ENCODE data around the gene STK17A. TPM values are rescaled to one million over a fixed set of nuclear protein-coding genes. Genes with fewer than 3 reads are reported as not detected.

STK17A gene
- total and polyA plus RNA-seq, 2 donors from 2014 or later = 12.8 to 15.5 TPM

- no peak overlapping the region for H3K27ac ChIP-seq (ENCODE audit: low read depth in 2 of 2, low read length in 2 of 2)
- no peaks in the 10 kb centered on the region for H3K27me3 ChIP-seq (ENCODE audit: control insufficient read depth, insufficient read depth, low read length)
- intact Hi-C loops (cut with DNase I) = no loop called here
- H3K9me3 ChIP-seq (ENCODE audit: control insufficient read depth in 2 of 3, insufficient read depth in 1 of 3, low read length in 3 of 3) = no peaks in the 10 kb centered on the region
- H3K36me3 ChIP-seq (ENCODE audit: control insufficient read depth in 2 of 3, insufficient read depth in 3 of 3, low read length in 3 of 3) = peaks cover 0 to 2% (median 0%) of the 10 kb centered on the region in 3 donors
- no peak overlapping the region for H3K9ac ChIP-seq (ENCODE audit: low read length in 3 of 3)
- no peak for TF ChIP-seq CTCF (IDR thresholded peaks at IDR 0.05; ENCODE audit: borderline replicate concordance, extremely low read depth, insufficient read depth)
- no peaks in the 10 kb centered on the region for H3K4me1 ChIP-seq (ENCODE audit: control insufficient read depth in 2 of 3, insufficient read depth in 2 of 3, low read depth in 1 of 3, low read length in 3 of 3)
- no peak overlapping the region for H3K4me3 ChIP-seq (ENCODE audit: low read length in 3 of 3)
- no peak for FAIRE-seq
- no peak for DNase-seq
Observed at GRCh38 chr7:43557831-43558495, 24.9 kb upstream of the STK17A start.

- H3K27ac ChIP-seq (ENCODE audit: low read depth in 2 of 2, low read length in 2 of 2) = no peak overlapping the region
- no peaks in the 10 kb centered on the region for H3K9me3 ChIP-seq (ENCODE audit: control insufficient read depth in 2 of 3, insufficient read depth in 1 of 3, low read length in 3 of 3)
- H3K27me3 ChIP-seq (ENCODE audit: control insufficient read depth, insufficient read depth, low read length) = no peaks in the 10 kb centered on the region
- peaks cover 0 to 2% (median 0%) of the 10 kb centered on the region in 3 donors for H3K36me3 ChIP-seq (ENCODE audit: control insufficient read depth in 2 of 3, insufficient read depth in 3 of 3, low read length in 3 of 3)
- no peaks in the 10 kb centered on the region for H3K4me1 ChIP-seq (ENCODE audit: control insufficient read depth in 2 of 3, insufficient read depth in 2 of 3, low read depth in 1 of 3, low read length in 3 of 3)
- H3K9ac ChIP-seq (ENCODE audit: low read length in 3 of 3) = no peak overlapping the region
- no peak for DNase-seq
- intact Hi-C loops (cut with DNase I) = no loop called here
- no peak for TF ChIP-seq CTCF (IDR thresholded peaks at IDR 0.05; ENCODE audit: borderline replicate concordance, extremely low read depth, insufficient read depth)
- H3K4me3 ChIP-seq (ENCODE audit: low read length in 3 of 3) = no peak overlapping the region
- FAIRE-seq = no peak
Observed at GRCh38 chr7:43559171-43559945, 23.6 kb upstream of the STK17A start.

GRCh38 chr7:43559946-43560335 is 23.0 kb upstream of the STK17A start:
- Histone ChIP-seq H3K27me3 (ENCODE audit: control insufficient read depth, insufficient read depth, low read length) (no peaks in the 10 kb centered on the region), H3K9ac (ENCODE audit: low read length in 3 of 3) (no peak overlapping the region), H3K9me3 (ENCODE audit: control insufficient read depth in 2 of 3, insufficient read depth in 1 of 3, low read length in 3 of 3) (no peaks in the 10 kb centered on the region), H3K36me3 (ENCODE audit: control insufficient read depth in 2 of 3, insufficient read depth in 3 of 3, low read length in 3 of 3) (peaks cover 0 to 2% (median 0%) of the 10 kb centered on the region in 3 donors), H3K27ac (ENCODE audit: low read depth in 2 of 2, low read length in 2 of 2) (no peak overlapping the region), H3K4me1 (ENCODE audit: control insufficient read depth in 2 of 3, insufficient read depth in 2 of 3, low read depth in 1 of 3, low read length in 3 of 3) (no peaks in the 10 kb centered on the region), H3K4me3 (ENCODE audit: low read length in 3 of 3) (no peak overlapping the region)
- FAIRE-seq (no peak), DNase-seq (no peak)
- intact Hi-C loops (cut with DNase I) = no loop called here
- TF ChIP-seq CTCF (IDR thresholded peaks at IDR 0.05; ENCODE audit: borderline replicate concordance, extremely low read depth, insufficient read depth) = no peak
